Vagina (tissue), 2 donors: ENCODE measurements around the gene KANK3.

ENCODE experiments used
- CTCF ChIP-seq, 3 experiments: fragments of 450-650 bp in 2 of 3; fragments of 200-600 bp in 1 of 3; sonication (generic) in 1 of 3; IDR thresholded peaks; one replicate each; pipeline ENCODE4 v1.5.1; 2017 to 2019; ENCODE audit warnings: antibody characterized with exemption in 3 of 3, mild to moderate bottlenecking in 2 of 3, moderate library complexity in 2 of 3
- POLR2A ChIP-seq, 2 donors: fragments of 450-650 bp; IDR thresholded peaks; one replicate each; pipeline ENCODE4 v1.6.1; 2017; ENCODE audit warnings: antibody characterized with exemption in 2 of 2, mild to moderate bottlenecking in 2 of 2, moderate library complexity in 2 of 2
- POLR2AphosphoS5 ChIP-seq, 2 donors: sonication (generic); formaldehyde crosslinking; IDR thresholded peaks; one replicate each; pipeline ENCODE4 v1.9.0; 2017; ENCODE audit warnings: antibody characterized with exemption in 2 of 2, mild to moderate bottlenecking in 2 of 2, low read depth in 1 of 2; ENCODE audit not compliant: insufficient read depth in 1 of 2

GRCh38 chr19:8302734-8303133, 40.3 kb downstream of the KANK3 start:
- TF ChIP-seq CTCF (IDR thresholded peaks at IDR 0.05) (no peak), POLR2A (IDR thresholded peaks at IDR 0.05) (no peak), POLR2AphosphoS5 (IDR thresholded peaks at IDR 0.05; ENCODE audit: insufficient read depth in 1 of 2, low read depth in 1 of 2) (no peak)
